HepG2 (cell line): ENCODE measurements around the gene RUVBL2. TPM values are rescaled to one million over a fixed set of nuclear protein-coding genes. Genes with fewer than 3 reads are reported as not detected.
"Not testable (repeated sequence)": the region's sequence is repeated elsewhere in the genome, so short reads cannot be mapped to it uniquely, and the experiment has no call there.

Source experiments
- ATAC-seq: fragments of 200-7000 bp; cut with Tn5 transposase; 3 replicates; pipeline ENCODE4 v1.9.1; 2020; ENCODE audit warnings: mild to moderate bottlenecking, moderate library complexity
- BruUV-seq: library from RNA; stranded (reverse); fragments of 400-500 nt; replicated peaks from 2 replicates; lab custom pipeline; 2021; lab: Mats Ljungman, UMichigan
- CTCF ChIA-PET: fragments of 300-600 bp; formaldehyde crosslinking; extraction: SDS; loops from one replicate; lab custom pipeline; 2021; ENCODE audit warnings: low total read pairs, inconsistent platforms, low intra/inter-chr PET ratio; lab: Yijun Ruan, JAX
- POLR2A ChIA-PET: fragments of 350-600 bp; sonication (Branson Sonifier 250); formaldehyde crosslinking; loops from one replicate; lab custom pipeline; 2020; ENCODE audit warnings: antibody characterized with exemption, inconsistent platforms; lab: Yijun Ruan, JAX
- DNase-seq: peaks from one replicate; pipeline ENCODE4 v3.0.0-alpha.2; 2015; ENCODE audit warnings: low spot score
- FAIRE-seq: peaks from 3 replicates; lab custom pipeline; 2011; peaks lifted over from hg19 to GRCh38; lab: Jason Lieb, UNC
- H2AFZ ChIP-seq: one replicate; pipeline ENCODE4 v1.6.1; 2011; ENCODE audit warnings: low read length, inconsistent platforms
- H3K27ac ChIP-seq: fragments of 300-600 bp; 3 replicates; pipeline ENCODE4 v1.8.0; 2011; ENCODE audit warnings: mixed run types, mild to moderate bottlenecking, mixed read lengths, low read length, inconsistent platforms; ENCODE audit not compliant: insufficient read depth; ENCODE audit errors: extremely low read length
- H3K27me3 ChIP-seq, 2 experiments: fragments of 200-600 bp in 1 of 2; 2 replicates in 1 of 2; 3 replicates in 1 of 2; pipeline versions ENCODE4 v1.6.0 to v1.8.0; 2011; ENCODE audit warnings: low read length in 2 of 2, mild to moderate bottlenecking in 2 of 2, moderate library complexity in 2 of 2, inconsistent platforms in 1 of 2; ENCODE audit not compliant: insufficient read depth in 2 of 2, control insufficient read depth in 1 of 2
- H3K36me3 ChIP-seq, 2 experiments: fragments of 200-600 bp in 1 of 2; replicated peaks in 1 of 2; 2 replicates in 1 of 2; 3 replicates in 1 of 2; pipeline versions ENCODE4 v1.5.1 to v1.8.0; 2011; ENCODE audit warnings: low read length in 2 of 2, inconsistent platforms in 1 of 2; ENCODE audit not compliant: insufficient read depth in 2 of 2, control insufficient read depth in 1 of 2
- H3K4me1 ChIP-seq: 2 replicates; pipeline ENCODE4 v1.5.1; 2012; ENCODE audit warnings: low read length, inconsistent platforms; ENCODE audit not compliant: insufficient read depth
- H3K4me2 ChIP-seq: 2 replicates; pipeline ENCODE4 v1.6.0; 2011; ENCODE audit warnings: low read depth, low read length, inconsistent platforms
- H3K4me3 ChIP-seq, 3 experiments: fragments of 200-600 bp in 1 of 3; sonication (generic), shearing (Covaris generic) in 1 of 3; replicated peaks in 1 of 3; 2 replicates each; pipeline ENCODE4 v1.5.1; 2011 to 2016; ENCODE audit warnings: low read length in 3 of 3, inconsistent platforms in 2 of 3, low read depth in 2 of 3, mild to moderate bottlenecking in 2 of 3, control low read depth in 1 of 3, mixed read lengths in 1 of 3; ENCODE audit not compliant: insufficient read depth in 1 of 3
- H3K79me2 ChIP-seq: one replicate; pipeline ENCODE4 v1.6.1; 2011; ENCODE audit warnings: low read length, inconsistent platforms; ENCODE audit not compliant: insufficient read depth
- H3K9ac ChIP-seq: 2 replicates; pipeline ENCODE4 v1.6.0; 2011; ENCODE audit warnings: mild to moderate bottlenecking, low read depth, low read length, inconsistent platforms; ENCODE audit not compliant: insufficient read depth
- H3K9me3 ChIP-seq: 2 replicates; pipeline ENCODE4 v1.5.1; 2012; ENCODE audit warnings: mild to moderate bottlenecking, low read length
- H4K20me1 ChIP-seq: 2 replicates; pipeline ENCODE4 v1.6.0; 2011; ENCODE audit warnings: inconsistent platforms, mild to moderate bottlenecking, low read length, moderate library complexity; ENCODE audit not compliant: insufficient read depth
- WGBS: methylation state at CpG from one replicate; pipeline ENCODE4 v1.1.6; 2017; ENCODE audit warnings: low lambda C conversion rate; 5-methylcytosine and 5-hydroxymethylcytosine counted together
- in situ Hi-C: cut with HindIII; loops from 2 replicates; pipeline ENCODE4 v1.10.0; 2017; ENCODE audit warnings: low pct_unique_long_range_greater_than_20kb; ENCODE audit not compliant: extremely low pct_ligation_motif_present
- intact Hi-C: fragments of 100-400 bp; cut with micrococcal nuclease; formaldehyde crosslinking; loops from one replicate; pipeline ENCODE4 v1.10.0; 2022; ENCODE audit not compliant: unreplicated experiment
- polyA plus RNA-seq, 8 experiments: library from polyadenylated mRNA; depleted of rRNA in 3 of 8; stranded (reverse) in 7 of 8; unstranded in 1 of 8; fragments of >200 nt; fragmentation: Illumina TruSeq in 4 of 8; extraction: Trizol in 4 of 8; gene quantifications; 2 replicates each; pipeline versions ENCODE4 v1.2.1 to v1.2.3, GENCODE V29; 2011 to 2016; ENCODE audit warnings: low read depth in 4 of 8, missing spikeins in 1 of 8, mixed read lengths in 1 of 8; ENCODE audit not compliant: insufficient read depth in 1 of 8
- total RNA-seq, 5 experiments: library from RNA; depleted of rRNA; stranded (reverse); fragments of >200 nt; fragmentation: Illumina TruSeq; extraction: Trizol; gene quantifications; 2 replicates each; pipeline ENCODE4 v1.2.3, GENCODE V29; 2016; ENCODE audit warnings: low read depth in 1 of 5

The RUVBL2 gene
- total and polyA plus RNA-seq, 2 of the 13 experiments (the other 11 are each of a cell fraction or from before 2014, with no cell fraction given) = 120 to 122 TPM

GRCh38 chr19:49049834-49050233, 56.1 kb downstream of the RUVBL2 start:
- DNase-seq, H3K36me3 ChIP-seq, in situ Hi-C loops, H3K79me2 ChIP-seq, BruUV-seq, ATAC-seq, H3K27ac ChIP-seq, H3K9ac ChIP-seq, CTCF ChIA-PET, POLR2A ChIA-PET, H3K4me3 ChIP-seq, H3K4me2 ChIP-seq, H4K20me1 ChIP-seq, H2AFZ ChIP-seq, H3K9me3 ChIP-seq, H3K4me1 ChIP-seq, FAIRE-seq, intact Hi-C loops: not testable (repeated sequence)
- WGBS = 28% methylated on average over 2 of the region's 4 CpGs
- peaks cover 3 to 11% of the 10 kb centered on the region in 2 experiments; a peak in 3 of 5 replicates for H3K27me3 ChIP-seq

GRCh38 chr19:49050376-49051033, 56.8 kb downstream of the RUVBL2 start:
- H3K27ac ChIP-seq, H3K4me3 ChIP-seq, CTCF ChIA-PET, H3K9ac ChIP-seq, H3K4me2 ChIP-seq, H3K79me2 ChIP-seq, intact Hi-C loops, ATAC-seq, H3K36me3 ChIP-seq, POLR2A ChIA-PET, H4K20me1 ChIP-seq, FAIRE-seq, BruUV-seq, DNase-seq, H3K9me3 ChIP-seq, H2AFZ ChIP-seq, H3K4me1 ChIP-seq, in situ Hi-C loops: not testable (repeated sequence)
- H3K27me3 ChIP-seq = peaks cover 6 to 14% of the 10 kb centered on the region in 2 experiments; a peak in 4 of 5 replicates
- WGBS = 16% methylated on average over 12 of the region's 24 CpGs
